ENCODE measurements around the gene ISOC2.
A peak's percentile ranks its signal among the peaks of the same experiment; 100 is the strongest.
"Not testable (repeated sequence)": the region's sequence is repeated elsewhere in the genome, so short reads cannot be mapped to it uniquely, and the experiment has no call there.

The ISOC2 gene

DNA sequence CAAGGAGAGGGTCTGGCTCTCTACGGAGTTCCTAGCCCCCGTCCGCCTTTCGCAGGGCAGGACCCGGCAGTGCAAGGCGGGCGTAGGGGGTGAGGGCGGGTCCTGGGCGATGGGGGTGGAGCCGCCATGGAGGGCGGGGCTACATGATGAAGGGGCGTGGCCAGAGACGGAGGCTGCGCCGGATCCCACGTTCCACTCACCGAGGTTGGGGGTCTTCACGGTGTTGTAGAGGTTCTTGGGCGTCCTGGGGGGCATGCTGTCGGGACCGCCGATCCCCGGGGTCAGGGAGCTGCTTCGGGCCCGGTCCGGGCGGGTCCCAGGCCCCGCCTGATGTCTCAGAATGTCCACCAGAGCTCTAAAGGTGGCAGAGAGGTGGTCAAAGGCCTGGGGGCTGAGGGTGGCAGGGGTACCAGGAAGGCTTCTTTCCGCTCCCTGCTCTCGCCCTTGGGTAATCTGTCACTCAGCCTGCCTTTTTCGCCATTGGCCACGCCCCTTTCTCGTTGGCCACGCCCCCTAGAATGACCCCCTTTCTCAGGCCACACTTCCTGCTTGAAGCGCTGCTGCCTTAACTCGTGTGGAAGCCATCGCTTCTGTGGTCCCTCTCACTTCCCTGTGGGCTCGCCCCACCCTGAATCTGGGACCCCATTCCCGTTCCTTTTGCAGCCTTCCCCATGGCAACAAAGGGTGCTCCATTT lies 20.9 kb downstream of the ISOC2 start:
- no peak for DNase-seq (ENCODE audit: low read depth in 2 of 2)

DNA sequence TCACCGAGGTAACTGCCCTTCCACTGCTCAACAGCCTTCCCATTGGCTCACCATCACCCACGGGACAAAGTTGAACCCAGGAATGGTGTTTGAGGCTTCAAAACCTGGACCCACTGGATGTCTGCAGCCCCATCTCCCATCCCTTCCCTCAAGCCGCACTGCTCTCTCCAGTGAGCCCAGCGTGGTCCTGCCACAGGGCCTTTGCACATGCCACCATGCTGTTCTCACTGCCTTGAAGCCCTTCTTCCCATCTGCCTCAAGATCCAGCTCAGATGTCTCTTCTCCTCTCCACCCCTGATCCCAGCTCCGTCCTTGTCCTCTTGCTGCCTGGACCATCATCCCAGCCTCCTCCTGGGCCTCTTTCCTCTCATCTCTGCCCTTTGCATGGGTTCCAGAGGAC lies 22.4 kb downstream of the ISOC2 start:
- no peak for DNase-seq (ENCODE audit: low read depth in 2 of 2)

GRCh38 chr19:55437410-55437809 lies 24.0 kb downstream of the ISOC2 start:
- no peak for DNase-seq (ENCODE audit: low read depth in 2 of 2)

DNA sequence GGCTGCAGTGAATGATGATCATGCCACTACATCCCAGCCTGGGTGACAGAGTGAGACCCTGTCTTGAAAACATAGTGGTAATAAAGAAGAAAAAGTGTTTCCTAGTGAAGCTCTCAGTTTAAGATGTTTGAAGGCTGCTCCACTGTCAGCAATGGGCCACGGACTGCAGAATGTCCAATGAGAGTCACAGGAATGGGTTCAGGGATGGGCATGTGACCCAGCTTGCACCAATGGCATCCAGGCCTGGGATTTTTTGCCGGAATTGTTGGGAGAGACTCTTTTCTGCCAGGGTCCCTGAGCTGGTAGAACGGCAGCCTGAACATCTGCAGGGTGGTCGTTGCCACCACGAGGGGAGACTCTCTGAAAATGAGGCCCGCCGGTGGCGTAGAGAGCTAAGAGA lies 24.6 kb downstream of the ISOC2 start:
- DNase-seq (ENCODE audit: low read depth in 2 of 2): no peak

GRCh38 chr19:55435020-55435419 lies 26.4 kb downstream of the ISOC2 start:
- DNase-seq (ENCODE audit: low read depth in 2 of 2): no peak

DNA sequence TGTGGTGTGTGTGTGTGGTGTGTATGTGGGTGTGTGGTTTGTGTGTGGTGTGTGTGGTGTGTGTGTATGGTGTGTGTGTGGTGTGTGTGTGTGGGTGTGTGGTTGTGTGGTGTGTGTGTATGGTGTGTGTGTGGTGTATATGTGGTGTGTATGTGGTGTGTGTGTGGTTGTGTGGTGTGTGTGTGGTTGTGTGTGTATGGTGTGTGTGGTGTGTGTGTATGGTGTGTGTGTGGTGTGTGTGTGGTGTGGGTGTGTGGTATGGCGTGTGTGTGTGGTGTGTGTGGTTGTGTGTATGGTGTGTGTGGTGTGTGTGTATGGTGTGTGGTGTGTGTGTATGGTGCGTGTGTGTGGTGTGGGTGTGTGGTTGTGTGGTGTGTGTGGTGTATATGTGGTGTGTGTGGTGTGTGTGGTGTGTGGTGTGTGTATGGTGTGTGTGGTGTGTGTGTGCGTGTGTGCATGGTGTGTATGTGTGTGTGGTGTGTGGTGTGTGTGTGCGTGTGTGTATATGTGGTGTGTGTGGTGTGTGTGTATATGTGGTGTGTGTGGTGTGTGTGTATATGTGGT lies 27.0 kb downstream of the ISOC2 start:
- DNase-seq (ENCODE audit: low read depth in 2 of 2): no peak

GRCh38 chr19:55433292-55433691 lies 28.1 kb downstream of the ISOC2 start:
- DNase-seq (ENCODE audit: low read depth in 2 of 2): no peak

DNA sequence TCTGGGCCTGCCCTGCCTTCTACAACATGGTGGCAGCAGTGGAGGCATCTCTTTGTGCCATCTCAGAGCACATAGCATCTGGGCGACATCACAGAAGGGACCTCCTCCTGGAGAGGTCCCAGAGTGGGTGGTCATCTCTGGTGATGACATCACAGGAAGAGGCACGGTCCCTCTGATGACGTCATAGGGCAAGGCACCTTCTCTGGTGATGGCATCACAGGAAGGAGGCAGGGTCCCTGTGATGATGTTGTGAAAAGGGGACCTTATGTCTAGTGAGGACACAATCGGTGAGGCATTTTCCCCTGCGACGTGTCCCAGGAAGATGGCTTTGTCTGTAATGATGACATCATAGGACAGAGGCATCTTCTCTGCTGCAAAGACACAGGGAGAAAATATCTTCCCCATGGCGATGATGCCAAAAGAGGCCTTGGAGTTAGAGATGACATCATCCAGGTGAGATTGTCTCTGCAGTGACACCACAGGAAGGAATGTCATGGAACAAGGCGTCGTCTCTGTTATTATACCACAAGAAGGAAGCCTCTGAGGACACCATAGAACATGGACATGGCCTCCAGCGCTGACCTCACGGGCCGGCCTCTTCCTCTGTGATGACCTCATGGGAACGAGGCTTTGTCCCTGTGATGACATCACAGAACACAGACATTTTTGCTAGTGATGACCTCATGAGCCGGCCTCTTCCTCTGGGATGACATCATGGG lies 29.0 kb downstream of the ISOC2 start:
- DNase-seq (ENCODE audit: low read depth in 2 of 2): no peak

DNA sequence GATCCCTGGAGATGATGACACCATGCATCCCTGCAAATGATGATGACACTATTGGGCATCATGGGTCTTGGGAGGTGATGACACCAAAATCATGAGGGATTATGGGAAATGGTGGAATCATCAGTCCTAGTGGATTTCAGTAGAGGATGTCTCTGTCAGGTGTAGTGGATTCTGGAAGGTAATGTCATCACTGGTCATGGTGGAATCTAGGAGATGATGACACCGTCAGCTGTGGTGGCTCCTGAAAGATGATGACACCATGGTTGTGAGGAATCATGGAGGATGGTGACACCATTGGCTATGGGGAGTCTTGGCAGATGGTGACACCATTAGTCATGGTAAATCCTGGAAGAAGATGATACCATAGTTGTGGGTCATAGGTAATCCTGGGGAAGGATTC lies 30.3 kb downstream of the ISOC2 start:
- DNase-seq (ENCODE audit: low read depth in 2 of 2): no peak

GRCh38 chr19:55426042-55426441 lies 35.4 kb downstream of the ISOC2 start:
- no peak for DNase-seq (ENCODE audit: low read depth in 2 of 2)

- DNase-seq (ENCODE audit: low read depth in 2 of 2): no peak
These were observed 36.9 kb downstream of the ISOC2 start for GRCh38 chr19:55424518-55424917.

DNA sequence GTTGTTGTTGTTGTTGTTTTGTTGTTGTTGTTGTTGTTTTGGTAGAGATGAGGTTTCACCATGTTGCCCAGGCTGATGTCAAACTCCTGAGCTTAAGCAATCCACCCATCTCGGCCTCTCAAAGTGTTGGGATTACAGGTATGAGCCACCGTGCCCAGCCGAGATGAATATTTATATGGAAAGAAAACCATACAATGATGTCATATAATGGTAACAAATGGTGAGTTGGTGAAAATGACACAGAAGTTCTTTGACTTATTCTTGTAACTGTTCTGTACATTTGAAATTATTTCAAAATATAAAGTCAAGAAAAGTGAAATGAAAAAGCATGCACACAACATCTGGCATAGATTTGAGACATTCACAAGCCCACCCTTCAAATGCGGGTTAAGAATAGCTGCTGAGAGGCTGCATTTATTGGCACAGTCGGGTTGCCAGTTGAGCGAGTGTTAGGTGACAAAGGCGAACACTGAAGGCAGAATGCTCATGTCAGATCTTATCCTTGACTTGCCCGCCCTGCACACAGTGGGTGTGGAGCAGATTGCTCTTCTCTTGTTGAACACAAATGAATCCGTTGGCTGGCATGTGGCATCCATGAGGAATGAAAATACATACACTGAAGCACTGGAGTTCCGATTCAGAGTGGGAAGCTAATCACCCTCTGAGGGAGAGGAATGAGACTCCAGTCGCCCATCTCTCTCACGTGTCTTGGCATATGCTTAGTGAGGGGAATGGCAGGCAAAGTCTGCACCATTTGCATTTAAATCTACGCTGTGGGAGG lies 38.0 kb downstream of the ISOC2 start:
- no peak for DNase-seq (ENCODE audit: low read depth in 2 of 2)

GRCh38 chr19:55421281-55421680 lies 40.2 kb downstream of the ISOC2 start:
- DNase-seq (ENCODE audit: low read depth in 2 of 2): not testable (repeated sequence)

DNA sequence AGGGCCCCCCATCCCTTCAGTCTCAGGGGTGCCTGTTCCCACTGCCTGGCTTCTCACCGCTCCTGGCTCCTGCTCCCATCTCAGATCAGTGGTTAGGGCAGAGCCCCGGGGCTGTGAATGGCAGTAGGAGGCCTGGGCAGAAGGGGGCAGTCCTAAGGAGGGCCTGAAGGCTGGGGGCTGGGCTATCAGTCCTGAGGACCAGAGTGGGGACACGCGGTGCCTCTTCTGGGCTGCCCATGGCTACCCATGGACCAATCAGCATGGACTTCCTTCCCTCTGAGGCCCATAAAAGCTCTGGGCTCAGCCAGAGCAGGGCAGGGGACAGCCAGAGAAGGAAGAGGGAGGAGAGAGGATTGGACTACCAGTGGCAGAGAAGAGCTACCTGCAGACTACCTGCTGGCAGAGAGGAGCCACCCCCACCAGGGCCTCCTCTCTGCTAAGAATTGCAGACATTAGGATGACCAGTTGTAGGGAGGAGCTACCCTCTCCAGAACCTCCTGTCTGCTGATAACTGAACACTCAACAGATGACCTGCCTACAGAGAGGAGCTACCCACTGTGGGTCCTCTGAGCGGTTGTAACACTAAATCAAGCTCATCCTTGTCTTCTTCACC lies 41.7 kb downstream of the ISOC2 start:
- no peak for DNase-seq (ENCODE audit: low read depth in 2 of 2)

GRCh38 chr19:55419103-55419502 lies 42.3 kb downstream of the ISOC2 start:
- no peak for DNase-seq (ENCODE audit: low read depth in 2 of 2)

DNA sequence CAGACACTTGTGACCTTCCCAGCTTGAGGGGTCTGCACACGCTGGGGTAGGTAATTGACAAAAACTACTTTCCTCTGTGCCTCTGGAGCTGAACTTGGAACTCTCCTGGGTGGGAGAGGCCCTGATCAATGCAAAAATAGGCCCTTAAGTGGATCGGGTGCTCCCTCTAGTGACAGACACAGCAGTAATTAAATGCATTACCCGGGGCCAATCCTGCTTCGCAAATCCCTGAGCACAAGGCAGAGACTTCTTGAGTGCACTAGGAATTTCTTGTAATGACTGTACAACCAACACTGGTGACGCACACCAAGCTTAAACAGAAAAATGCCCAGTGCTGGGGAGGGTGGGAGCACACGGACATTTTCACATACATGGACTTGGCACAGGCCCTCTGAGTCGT lies 43.3 kb downstream of the ISOC2 start:
- DNase-seq (ENCODE audit: low read depth in 2 of 2): peak in 1 of 2 donors; percentile 44

DNA sequence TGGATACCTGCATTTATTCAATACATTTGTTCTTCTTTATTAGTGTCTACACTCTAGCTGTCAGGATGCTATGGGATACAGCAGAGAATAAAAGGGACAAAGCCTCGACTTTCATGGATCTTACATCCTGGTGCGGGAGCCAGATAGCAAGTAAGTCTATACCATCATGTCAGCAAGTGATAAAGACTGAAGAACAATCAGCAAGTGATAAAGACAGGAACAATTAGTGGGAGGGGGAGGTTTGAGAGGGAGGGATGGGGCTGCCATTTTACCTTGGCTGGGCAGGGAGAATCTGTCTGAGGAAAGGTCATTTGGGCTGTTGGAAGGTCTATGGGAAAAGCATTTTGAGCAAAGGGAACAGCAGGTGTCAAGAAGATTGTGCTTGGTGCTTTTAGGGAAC lies 51.3 kb downstream of the ISOC2 start:
- no peak for DNase-seq (ENCODE audit: low read depth in 2 of 2)

DNA sequence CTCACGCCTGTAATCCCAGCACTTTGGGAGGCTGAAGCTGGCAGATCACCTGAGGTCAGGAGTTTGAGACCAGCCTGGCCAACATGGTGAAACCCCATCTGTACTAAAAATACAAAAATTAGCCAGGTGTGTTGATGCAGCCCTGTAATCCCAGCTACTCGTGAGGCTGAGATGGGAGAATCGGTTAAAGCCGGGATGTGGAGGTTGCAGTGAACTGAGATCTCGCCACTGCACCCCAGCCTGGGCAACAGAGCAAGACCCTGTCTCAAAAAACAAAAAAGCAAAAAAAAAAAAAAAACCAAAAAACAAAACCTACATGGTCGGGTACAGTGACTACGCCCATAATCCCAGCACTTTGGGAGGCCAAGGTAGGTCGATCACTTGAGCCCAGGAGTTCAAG lies 52.3 kb downstream of the ISOC2 start:
- DNase-seq (ENCODE audit: low read depth in 2 of 2): not testable (repeated sequence)

DNA sequence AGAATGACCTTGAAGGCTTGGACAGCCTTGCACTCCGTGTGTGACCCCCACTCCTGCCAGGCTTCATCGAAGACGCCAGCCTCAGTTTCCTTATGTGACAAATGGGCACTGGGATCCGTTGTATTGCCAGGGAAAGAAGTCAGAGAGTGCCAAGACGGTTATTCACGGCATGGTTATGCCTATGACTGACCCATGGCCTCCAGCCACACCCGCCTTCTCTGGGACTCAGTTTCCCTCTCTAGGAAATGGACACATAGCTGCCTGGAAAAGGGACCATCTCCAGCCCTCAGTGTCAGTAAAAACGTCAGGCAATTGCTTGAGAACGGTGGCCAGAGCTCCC lies 52.9 kb downstream of the ISOC2 start:
- DNase-seq (ENCODE audit: low read depth in 2 of 2): no peak

- DNase-seq (ENCODE audit: low read depth in 2 of 2): peak; percentile 93
These were observed 53.5 kb downstream of the ISOC2 start for GRCh38 chr19:55407800-55408532.

- DNase-seq (ENCODE audit: low read depth in 2 of 2): not testable (repeated sequence)
These were observed 54.0 kb downstream of the ISOC2 start, which contains the start of gene UBE2S for GRCh38 chr19:55407550-55407799. Gene UBE2S (minus strand): TSS chr19:55407788. CDS start chr19:55407589, 199 bp downstream.
